Measurements from ENCODE around the gene CACNA1C. TPM values are rescaled to one million over a fixed set of nuclear protein-coding genes. Genes with fewer than 3 reads are reported as not detected.

The CACNA1C gene
- total and polyA plus RNA-seq, 10 of the 15 experiments (the other 5 are each of a cell fraction or from before 2014, with no cell fraction given): under 0.01 to 0.15 (median 0.09) TPM; not detected in 5

DNA sequence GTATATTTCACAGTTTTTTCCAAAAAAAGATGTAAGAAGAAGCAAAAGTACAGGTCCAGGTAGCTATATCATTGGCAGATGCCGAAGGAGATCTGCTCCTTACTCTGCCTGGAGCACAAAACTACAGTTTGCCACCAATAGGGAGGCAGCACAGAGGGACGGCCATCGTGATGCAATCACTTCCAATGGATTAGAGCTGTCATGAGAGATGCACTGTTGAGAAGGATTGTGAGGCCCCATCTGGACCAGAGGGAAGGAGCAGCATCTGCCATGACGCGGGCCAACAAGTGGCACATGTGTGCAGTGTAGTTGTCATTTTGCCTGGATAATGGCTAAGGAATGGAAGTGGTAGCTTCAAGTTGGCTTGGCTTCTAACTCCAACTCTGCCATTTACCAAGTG is 423.2 kb downstream of the CACNA1C start:
- Histone ChIP-seq H4K20me1 (ENCODE audit: control insufficient read depth, insufficient read depth) (no peaks in the 10 kb centered on the region), H3K4me1 (ENCODE audit: control insufficient read depth, insufficient read depth, low read length) (no peaks in the 10 kb centered on the region), H3K79me2 (ENCODE audit: control insufficient read depth, insufficient read depth, low read length) (no peaks in the 10 kb centered on the region), H3K27me3 (replicated peaks in 1 of 2; ENCODE audit: control insufficient read depth in 2 of 2, insufficient read depth in 2 of 2, low read length in 1 of 2) (no peaks in the 10 kb centered on the region; a peak in 2 of 4 replicates), H3K9ac (ENCODE audit: control insufficient read depth, insufficient read depth, low read length) (no peak overlapping the region), H3K4me2 (ENCODE audit: control insufficient read depth, insufficient read depth) (no peak overlapping the region), H3K9me3 (replicated peaks; ENCODE audit: control insufficient read depth, insufficient read depth, low read length) (no peaks in the 10 kb centered on the region), H2AFZ (ENCODE audit: control insufficient read depth, low read depth, low read length) (no peak overlapping the region), H3K27ac (ENCODE audit: control insufficient read depth, insufficient read depth) (no peak overlapping the region), H3K36me3 (ENCODE audit: control insufficient read depth in 2 of 2, insufficient read depth in 2 of 2, low read length in 1 of 2) (no peaks in the 10 kb centered on the region), H3K4me3 (no peak overlapping the region)
- in situ Hi-C loops (cut with MboI): no loop called here
- 54% methylated on average over 5 of the region's 5 CpGs for WGBS (ENCODE audit: insufficient coverage, insufficient replicate concordance, low lambda C conversion rate, missing lambda C conversion rate)
- RAD21 ChIA-PET (ENCODE audit: unreplicated experiment): no interaction called here
- FAIRE-seq (no peak), ATAC-seq (no peak), DNase-seq (ENCODE audit: low read depth, low spot score) (no peak)
- SMC1A ChIA-PET (ENCODE audit: uncharacterized antibody, unreplicated experiment): no interaction called here
- TF ChIP-seq, protein P1, sequence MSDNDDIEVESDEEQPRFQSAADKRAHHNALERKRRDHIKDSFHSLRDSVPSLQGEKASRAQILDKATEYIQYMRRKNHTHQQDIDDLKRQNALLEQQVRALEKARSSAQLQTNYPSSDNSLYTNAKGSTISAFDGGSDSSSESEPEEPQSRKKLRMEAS (IDR thresholded peaks at IDR 0.05; ENCODE audit: low read depth, low read length): no peak
- TF ChIP-seq, protein P2, sequence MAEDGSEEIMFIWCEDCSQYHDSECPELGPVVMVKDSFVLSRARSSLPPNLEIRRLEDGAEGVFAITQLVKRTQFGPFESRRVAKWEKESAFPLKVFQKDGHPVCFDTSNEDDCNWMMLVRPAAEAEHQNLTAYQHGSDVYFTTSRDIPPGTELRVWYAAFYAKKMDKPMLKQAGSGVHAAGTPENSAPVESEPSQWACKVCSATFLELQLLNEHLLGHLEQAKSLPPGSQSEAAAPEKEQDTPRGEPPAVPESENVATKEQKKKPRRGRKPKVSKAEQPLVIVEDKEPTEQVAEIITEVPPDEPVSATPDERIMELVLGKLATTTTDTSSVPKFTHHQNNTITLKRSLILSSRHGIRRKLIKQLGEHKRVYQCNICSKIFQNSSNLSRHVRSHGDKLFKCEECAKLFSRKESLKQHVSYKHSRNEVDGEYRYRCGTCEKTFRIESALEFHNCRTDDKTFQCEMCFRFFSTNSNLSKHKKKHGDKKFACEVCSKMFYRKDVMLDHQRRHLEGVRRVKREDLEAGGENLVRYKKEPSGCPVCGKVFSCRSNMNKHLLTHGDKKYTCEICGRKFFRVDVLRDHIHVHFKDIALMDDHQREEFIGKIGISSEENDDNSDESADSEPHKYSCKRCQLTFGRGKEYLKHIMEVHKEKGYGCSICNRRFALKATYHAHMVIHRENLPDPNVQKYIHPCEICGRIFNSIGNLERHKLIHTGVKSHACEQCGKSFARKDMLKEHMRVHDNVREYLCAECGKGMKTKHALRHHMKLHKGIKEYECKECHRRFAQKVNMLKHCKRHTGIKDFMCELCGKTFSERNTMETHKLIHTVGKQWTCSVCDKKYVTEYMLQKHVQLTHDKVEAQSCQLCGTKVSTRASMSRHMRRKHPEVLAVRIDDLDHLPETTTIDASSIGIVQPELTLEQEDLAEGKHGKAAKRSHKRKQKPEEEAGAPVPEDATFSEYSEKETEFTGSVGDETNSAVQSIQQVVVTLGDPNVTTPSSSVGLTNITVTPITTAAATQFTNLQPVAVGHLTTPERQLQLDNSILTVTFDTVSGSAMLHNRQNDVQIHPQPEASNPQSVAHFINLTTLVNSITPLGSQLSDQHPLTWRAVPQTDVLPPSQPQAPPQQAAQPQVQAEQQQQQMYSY (CRISPR knock-in tag; IDR thresholded peaks at IDR 0.05): no peak
- TF ChIP-seq, protein P3, sequence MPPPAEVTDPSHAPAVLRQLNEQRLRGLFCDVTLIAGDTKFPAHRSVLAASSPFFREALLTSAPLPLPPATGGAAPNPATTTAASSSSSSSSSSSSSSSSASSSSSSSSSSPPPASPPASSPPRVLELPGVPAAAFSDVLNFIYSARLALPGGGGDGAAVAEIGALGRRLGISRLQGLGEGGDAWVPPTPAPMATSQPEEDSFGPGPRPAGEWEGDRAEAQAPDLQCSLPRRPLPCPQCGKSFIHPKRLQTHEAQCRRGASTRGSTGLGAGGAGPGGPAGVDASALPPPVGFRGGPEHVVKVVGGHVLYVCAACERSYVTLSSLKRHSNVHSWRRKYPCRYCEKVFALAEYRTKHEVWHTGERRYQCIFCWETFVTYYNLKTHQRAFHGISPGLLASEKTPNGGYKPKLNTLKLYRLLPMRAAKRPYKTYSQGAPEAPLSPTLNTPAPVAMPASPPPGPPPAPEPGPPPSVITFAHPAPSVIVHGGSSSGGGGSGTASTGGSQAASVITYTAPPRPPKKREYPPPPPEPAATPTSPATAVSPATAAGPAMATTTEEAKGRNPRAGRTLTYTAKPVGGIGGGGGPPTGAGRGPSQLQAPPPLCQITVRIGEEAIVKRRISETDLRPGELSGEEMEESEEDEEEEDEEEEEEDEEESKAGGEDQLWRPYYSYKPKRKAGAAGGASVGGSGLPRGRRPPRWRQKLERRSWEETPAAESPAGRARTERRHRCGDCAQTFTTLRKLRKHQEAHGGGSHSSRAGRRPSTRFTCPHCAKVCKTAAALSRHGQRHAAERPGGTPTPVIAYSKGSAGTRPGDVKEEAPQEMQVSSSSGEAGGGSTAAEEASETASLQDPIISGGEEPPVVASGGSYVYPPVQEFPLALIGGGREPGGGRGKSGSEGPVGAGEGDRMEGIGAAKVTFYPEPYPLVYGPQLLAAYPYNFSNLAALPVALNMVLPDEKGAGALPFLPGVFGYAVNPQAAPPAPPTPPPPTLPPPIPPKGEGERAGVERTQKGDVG (CRISPR knock-in tag; IDR thresholded peaks at IDR 0.05): no peak
- TF ChIP-seq ATF7 (IDR thresholded peaks at IDR 0.05; ENCODE audit: low read depth): no peak
- TF ChIP-seq, protein P4, sequence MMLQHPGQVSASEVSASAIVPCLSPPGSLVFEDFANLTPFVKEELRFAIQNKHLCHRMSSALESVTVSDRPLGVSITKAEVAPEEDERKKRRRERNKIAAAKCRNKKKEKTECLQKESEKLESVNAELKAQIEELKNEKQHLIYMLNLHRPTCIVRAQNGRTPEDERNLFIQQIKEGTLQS (IDR thresholded peaks at IDR 0.05; ENCODE audit: borderline replicate concordance, extremely low read depth, low read depth, low read length): no peak
- TF ChIP-seq NFIC (IDR thresholded peaks at IDR 0.05; ENCODE audit: low read depth, low read length): no peak
- TF ChIP-seq, protein P5, sequence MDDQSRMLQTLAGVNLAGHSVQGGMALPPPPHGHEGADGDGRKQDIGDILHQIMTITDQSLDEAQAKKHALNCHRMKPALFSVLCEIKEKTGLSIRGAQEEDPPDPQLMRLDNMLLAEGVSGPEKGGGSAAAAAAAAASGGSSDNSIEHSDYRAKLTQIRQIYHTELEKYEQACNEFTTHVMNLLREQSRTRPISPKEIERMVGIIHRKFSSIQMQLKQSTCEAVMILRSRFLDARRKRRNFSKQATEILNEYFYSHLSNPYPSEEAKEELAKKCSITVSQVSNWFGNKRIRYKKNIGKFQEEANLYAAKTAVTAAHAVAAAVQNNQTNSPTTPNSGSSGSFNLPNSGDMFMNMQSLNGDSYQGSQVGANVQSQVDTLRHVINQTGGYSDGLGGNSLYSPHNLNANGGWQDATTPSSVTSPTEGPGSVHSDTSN (IDR thresholded peaks at IDR 0.05; ENCODE audit: insufficient replicate concordance, low read depth, low read length): no peak
- CTCF ChIA-PET: no interaction called here
- no TSS peak for BruUV-seq (replicated peaks)
- POLR2A ChIA-PET: no interaction called here
- intact Hi-C loops (cut with micrococcal nuclease; ENCODE audit: unreplicated experiment): no loop called here

Measured in GM12878 (cell line).